ENCODE measurements around the gene CDHR4. TPM values are rescaled to one million over a fixed set of nuclear protein-coding genes. Genes with fewer than 3 reads are reported as not detected.
"Not testable (repeated sequence)": the region's sequence is repeated elsewhere in the genome, so short reads cannot be mapped to it uniquely, and the experiment has no call there.

The CDHR4 gene
- total and polyA plus RNA-seq, 10 donors: 0.06 to 0.29 TPM; not detected in 8

GRCh38 chr3:49780080-49780974 is 19.3 kb downstream of the CDHR4 start:
- Histone ChIP-seq H3K27me3 (replicated peaks in 1 of 7) (no peaks in the 10 kb centered on the region), H3K9me3 (no peaks in the 10 kb centered on the region), H3K4me3 (peak overlapping the region in 1 of 8 donors; percentile 15), H3K27ac (no peak overlapping the region), H3K4me1 (peaks cover 17 to 85% (median 53%) of the 10 kb centered on the region in 6 donors), H3K36me3 (peaks cover 0 to 97% (median 26%) of the 10 kb centered on the region in 6 donors)
- 56 to 77% (median 71%) methylated on average over 4 of the region's 4 CpGs for WGBS, 5 donors
- intact Hi-C loops (cut with DNase I; ENCODE audit: low total_unique reads): no loop called here
- TF ChIP-seq CTCF (IDR thresholded peaks at IDR 0.05 in 8 of 11, conservative IDR thresholded peaks at IDR 0.05 in 3 of 11) (no peak), POLR2AphosphoS5 (IDR thresholded peaks at IDR 0.05) (no peak), POLR2A (IDR thresholded peaks at IDR 0.05) (no peak)
- no peak for DNase-seq

- DNase-seq: no peak
- Histone ChIP-seq H3K4me1 (peaks cover 9 to 85% (median 47%) of the 10 kb centered on the region in 6 donors), H3K4me3 (no peak overlapping the region), H3K27me3 (replicated peaks in 1 of 7) (no peaks in the 10 kb centered on the region), H3K27ac (no peak overlapping the region), H3K36me3 (peaks cover 0 to 94% (median 25%) of the 10 kb centered on the region in 6 donors), H3K9me3 (no peaks in the 10 kb centered on the region)
- intact Hi-C loops (cut with DNase I; ENCODE audit: low total_unique reads): no loop called here
- TF ChIP-seq POLR2AphosphoS5 (IDR thresholded peaks at IDR 0.05) (no peak), CTCF (IDR thresholded peaks at IDR 0.05 in 8 of 11, conservative IDR thresholded peaks at IDR 0.05 in 3 of 11) (no peak), POLR2A (IDR thresholded peaks at IDR 0.05) (no peak)
- WGBS, 5 donors: 90 to 97% (median 95%) methylated on average over 5 of the region's 5 CpGs
These were observed 20.2 kb downstream of the CDHR4 start for GRCh38 chr3:49779358-49780079.

GRCh38 chr3:49776101-49776500 is 23.6 kb downstream of the CDHR4 start:
- WGBS, 5 donors: 93 to 97% (median 95%) methylated on average over 8 of the region's 8 CpGs
- H3K27ac ChIP-seq; DNase-seq; H3K4me3 ChIP-seq; H3K9me3 ChIP-seq; intact Hi-C loops (cut with DNase I; ENCODE audit: low total_unique reads); H3K27me3 ChIP-seq (replicated peaks in 1 of 7): not testable (repeated sequence)
- Histone ChIP-seq H3K36me3 (peaks cover 0 to 63% (median 15%) of the 10 kb centered on the region in 6 donors), H3K4me1 (peaks cover 5 to 80% (median 24%) of the 10 kb centered on the region in 6 donors)

DNA sequence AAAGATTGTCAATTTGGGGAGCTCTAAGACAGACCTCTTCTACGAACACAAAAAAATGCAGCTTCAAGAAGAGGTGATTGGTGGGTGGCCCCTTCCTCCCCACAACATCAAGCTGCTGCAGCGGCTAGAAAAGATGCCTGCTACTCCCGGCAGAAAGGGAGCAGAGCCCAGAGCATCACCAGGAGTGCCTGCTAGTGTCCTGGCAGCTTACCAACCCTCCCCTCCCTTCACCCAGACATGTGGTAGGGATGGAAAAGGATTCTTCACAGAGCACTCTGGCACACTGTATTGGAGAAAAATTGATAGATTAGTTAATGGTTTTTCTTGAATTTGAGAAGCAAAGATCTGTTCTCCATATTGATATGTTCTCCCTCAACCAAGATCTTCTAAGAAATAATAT is 24.1 kb downstream of the CDHR4 start:
- H3K4me1 ChIP-seq: peaks cover 2 to 80% (median 23%) of the 10 kb centered on the region in 6 donors
- no peak for DNase-seq
- no peaks in the 10 kb centered on the region for H3K27me3 ChIP-seq (replicated peaks in 1 of 7)
- WGBS, 5 donors: 59 to 78% (median 64%) methylated on average over 3 of the region's 3 CpGs
- intact Hi-C loops (cut with DNase I; ENCODE audit: low total_unique reads): no loop called here
- TF ChIP-seq POLR2AphosphoS5 (IDR thresholded peaks at IDR 0.05) (no peak), CTCF (IDR thresholded peaks at IDR 0.05 in 8 of 11, conservative IDR thresholded peaks at IDR 0.05 in 3 of 11) (no peak), POLR2A (IDR thresholded peaks at IDR 0.05) (no peak)
- no peak overlapping the region for H3K4me3 ChIP-seq
- H3K9me3 ChIP-seq: no peaks in the 10 kb centered on the region
- H3K27ac ChIP-seq: no peak overlapping the region
- peaks cover 0 to 60% (median 15%) of the 10 kb centered on the region in 6 donors for H3K36me3 ChIP-seq
